Nephron (organoid): ENCODE results near the gene PRDM16.

Experiments
- H3K27ac Mint-ChIP-seq, 3 experiments: 2 replicates each; pipeline ENCODE4 v1.8.0; 2020; ENCODE audit warnings: mixed read lengths in 3 of 3, mild to moderate bottlenecking in 2 of 3, moderate library complexity in 1 of 3
- H3K27me3 Mint-ChIP-seq: 2 replicates; pipeline ENCODE4 v1.8.0; 2021; ENCODE audit warnings: low read depth, mild to moderate bottlenecking, moderate library complexity, mixed read lengths
- H3K36me3 Mint-ChIP-seq: 2 replicates; pipeline ENCODE4 v1.8.0; 2020; ENCODE audit warnings: low read depth, mixed read lengths
- H3K4me1 Mint-ChIP-seq: 2 replicates; pipeline ENCODE4 v1.8.0; 2020; ENCODE audit warnings: mixed read lengths
- H3K4me3 Mint-ChIP-seq, 3 experiments: 2 replicates each; pipeline ENCODE4 v1.8.0; 2020; ENCODE audit warnings: mild to moderate bottlenecking in 3 of 3, mixed read lengths in 3 of 3, moderate library complexity in 2 of 3
- H3K9me3 Mint-ChIP-seq: 2 replicates; pipeline ENCODE4 v1.8.0; 2020; ENCODE audit warnings: mixed read lengths
- CTCF ChIP-seq, 3 experiments: fragments of 200-600 bp; sonication (generic); IDR thresholded peaks; one replicate each; pipeline ENCODE4 v1.5.0; 2021; ENCODE audit warnings: antibody characterized with exemption in 3 of 3; ENCODE audit not compliant: unreplicated experiment in 3 of 3

Gene PRDM16

GRCh38 chr1:3357526-3358297, 288.7 kb downstream of the PRDM16 start:
- peaks cover 24% of the 10 kb centered on the region for H3K4me1 Mint-ChIP-seq
- H3K36me3 Mint-ChIP-seq = no peaks in the 10 kb centered on the region
- H3K4me3 Mint-ChIP-seq = no peak overlapping the region
- TF ChIP-seq CTCF (IDR thresholded peaks at IDR 0.05; ENCODE audit: unreplicated experiment in 3 of 3) = no peak
- H3K9me3 Mint-ChIP-seq = peaks cover 3% of the 10 kb centered on the region
- H3K27me3 Mint-ChIP-seq = peaks cover 80% of the 10 kb centered on the region
- no peak overlapping the region for H3K27ac Mint-ChIP-seq

GRCh38 chr1:3359351-3359750, 290.3 kb downstream of the PRDM16 start:
- Mint-ChIP-seq H3K27ac (peak overlapping the region in 1 of 3 experiments; percentile 30), H3K4me3 (peak overlapping the region in 2 of 3 experiments; percentile 20 to 54), H3K9me3 (peaks cover 3% of the 10 kb centered on the region), H3K36me3 (no peaks in the 10 kb centered on the region), H3K27me3 (peaks cover 94% of the 10 kb centered on the region), H3K4me1 (peaks cover 19% of the 10 kb centered on the region)
- no peak for TF ChIP-seq CTCF (IDR thresholded peaks at IDR 0.05; ENCODE audit: unreplicated experiment in 3 of 3)

- H3K27me3 Mint-ChIP-seq = peaks cover 90% of the 10 kb centered on the region
- no peak overlapping the region for H3K4me3 Mint-ChIP-seq
- no peaks in the 10 kb centered on the region for H3K36me3 Mint-ChIP-seq
- no peak for TF ChIP-seq CTCF (IDR thresholded peaks at IDR 0.05; ENCODE audit: unreplicated experiment in 3 of 3)
- peaks cover 19% of the 10 kb centered on the region for H3K4me1 Mint-ChIP-seq
- H3K9me3 Mint-ChIP-seq = peaks cover 3% of the 10 kb centered on the region
- H3K27ac Mint-ChIP-seq = peak overlapping the region in 1 of 3 experiments; percentile 30
Measured at GRCh38 chr1:3359756-3360440, 290.9 kb downstream of the PRDM16 start.

DNA sequence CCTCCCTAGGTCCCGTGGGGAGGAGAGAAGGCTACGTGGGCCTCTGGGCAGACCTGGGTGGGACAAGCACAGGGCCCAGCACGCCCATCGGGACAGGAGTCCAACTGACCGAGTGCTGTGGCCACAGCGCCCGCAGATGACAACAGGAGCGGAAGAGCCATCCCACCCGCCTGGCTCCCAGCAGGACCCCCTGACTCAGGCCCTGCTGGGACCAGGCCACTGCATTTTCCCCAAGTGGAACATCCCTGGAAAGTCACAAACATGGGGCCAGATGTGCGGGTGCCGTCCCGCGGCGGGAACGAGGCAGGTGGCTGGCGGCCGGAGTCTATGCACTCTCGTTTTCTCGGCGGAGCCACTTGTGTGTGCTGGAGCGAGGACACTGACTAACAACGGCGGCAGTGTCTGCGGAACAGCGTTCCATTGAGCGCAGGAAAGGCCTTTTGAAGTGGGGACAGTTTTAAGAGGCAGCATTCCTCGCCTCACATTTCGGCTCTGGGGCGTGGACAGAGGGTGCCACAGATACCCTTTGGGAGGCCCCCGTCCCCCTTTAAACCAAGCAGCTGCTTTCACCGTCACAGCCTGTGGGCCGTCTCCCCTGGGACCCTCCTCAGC, 291.7 kb downstream of the PRDM16 start:
- H3K4me3 Mint-ChIP-seq = no peak overlapping the region
- no peak for TF ChIP-seq CTCF (IDR thresholded peaks at IDR 0.05; ENCODE audit: unreplicated experiment in 3 of 3)
- H3K36me3 Mint-ChIP-seq = no peaks in the 10 kb centered on the region
- peaks cover 91% of the 10 kb centered on the region for H3K27me3 Mint-ChIP-seq
- peaks cover 21% of the 10 kb centered on the region for H3K4me1 Mint-ChIP-seq
- H3K27ac Mint-ChIP-seq = no peak overlapping the region
- H3K9me3 Mint-ChIP-seq = peaks cover 3% of the 10 kb centered on the region

- no peak for TF ChIP-seq CTCF (IDR thresholded peaks at IDR 0.05; ENCODE audit: unreplicated experiment in 3 of 3)
- Mint-ChIP-seq H3K4me3 (no peak overlapping the region), H3K27ac (no peak overlapping the region), H3K9me3 (peaks cover 3% of the 10 kb centered on the region), H3K36me3 (no peaks in the 10 kb centered on the region), H3K27me3 (peaks cover 94% of the 10 kb centered on the region), H3K4me1 (peaks cover 29% of the 10 kb centered on the region)
Measured at GRCh38 chr1:3363023-3363422, 294.0 kb downstream of the PRDM16 start.
